ENCODE data around the gene MAN2A2. TPM values are rescaled to one million over a fixed set of nuclear protein-coding genes. Genes with fewer than 3 reads are reported as not detected.

The MAN2A2 gene
- total and polyA plus RNA-seq, 2 of the 8 experiments (the other 6 are each of a cell fraction or from before 2014, with no cell fraction given), result 23.1 to 29.7 TPM

- Histone ChIP-seq H2BK5ac (ENCODE audit: low read depth, low read length) (no peak overlapping the region), H4K8ac (ENCODE audit: extremely low read depth, insufficient read depth, low read length) (peak overlapping the region; percentile 20; the same call in 1 of the 2 replicates), H3K4me1 (replicated peaks in 1 of 4; ENCODE audit: control insufficient read depth in 3 of 4, insufficient read depth in 4 of 4, low read length in 3 of 4) (peaks cover 23 to 47% (median 30%) of the 10 kb centered on the region in 4 experiments), H3K79me2 (ENCODE audit: control insufficient read depth in 1 of 2, insufficient read depth in 2 of 2, low read length in 2 of 2) (peaks cover 0 to 5% of the 10 kb centered on the region in 2 experiments; a peak in 2 of 4 replicates), H4K20me1 (replicated peaks in 1 of 2; ENCODE audit: control insufficient read depth in 1 of 2, insufficient read depth in 2 of 2, low read length in 2 of 2) (peaks cover 0 to 2% of the 10 kb centered on the region in 2 experiments), H3K14ac (ENCODE audit: insufficient read length) (no peak overlapping the region), H3K36me3 (ENCODE audit: control insufficient read depth in 2 of 4, insufficient read depth in 4 of 4, low read length in 3 of 4) (peaks cover 0 to 6% (median under 1%) of the 10 kb centered on the region in 4 experiments; a peak in 2 of 8 replicates), H3K4ac (replicated peaks; ENCODE audit: insufficient read length, low read depth, low read length) (no peak overlapping the region), H2AK5ac (ENCODE audit: low read depth, low read length) (no peak overlapping the region), H3K27ac (ENCODE audit: low read depth, low read length) (no peak overlapping the region), H3K79me1 (ENCODE audit: low read depth, low read length) (peaks cover 2% of the 10 kb centered on the region; the same call in 1 of the 2 replicates), H2BK120ac (replicated peaks; ENCODE audit: low read depth, low read length) (no peak overlapping the region), H3K9ac (replicated peaks in 1 of 4; ENCODE audit: extremely low read depth in 1 of 4, low read depth in 3 of 4, low read length in 3 of 4) (peak overlapping the region in 1 of 4 experiments; percentile 67; a peak in 3 of 7 replicates), H3K4me3 (ENCODE audit: extremely low read depth in 1 of 4, insufficient read depth in 2 of 4, low read depth in 3 of 4, low read length in 4 of 4) (peak overlapping the region; percentile 47 to 73 (median 63)), H2BK12ac (ENCODE audit: low read depth, low read length) (no peak overlapping the region), H3K23me2 (ENCODE audit: low read depth, low read length) (peaks cover 3% of the 10 kb centered on the region; the same call in 1 of the 2 replicates), H4K5ac (ENCODE audit: insufficient read length, low read depth, low read length) (no peak overlapping the region), H3K23ac (ENCODE audit: insufficient read length) (no peak overlapping the region), H3K9me3 (ENCODE audit: insufficient read depth in 2 of 2, low read depth in 1 of 2, low read length in 1 of 2) (no peaks in the 10 kb centered on the region), H3K56ac (replicated peaks; ENCODE audit: insufficient read length, low read depth, low read length) (no peak overlapping the region), H4K91ac (replicated peaks; ENCODE audit: insufficient read length, low read length) (no peak overlapping the region), H2BK15ac (ENCODE audit: low read length) (no peak overlapping the region), H3K4me2 (ENCODE audit: insufficient read depth in 1 of 2, low read depth in 2 of 2, low read length in 2 of 2) (peak overlapping the region; percentile 69 to 79), H3K27me3 (replicated peaks in 1 of 4; ENCODE audit: control insufficient read depth in 3 of 4, extremely low read depth in 1 of 4, insufficient read depth in 3 of 4, low read length in 3 of 4) (no peaks in the 10 kb centered on the region), H2AFZ (ENCODE audit: low read length) (no peak overlapping the region), H3K18ac (ENCODE audit: extremely low read depth, low read length) (no peak overlapping the region), H2BK20ac (ENCODE audit: low read length) (no peak overlapping the region)
- DNase-seq (ENCODE audit: low read depth in 1 of 2, low spot score in 2 of 2) (peak in 1 of 2 experiments; percentile 77), FAIRE-seq (no peak)
- CTCF ChIA-PET (ENCODE audit: partially characterized antibody), result interaction anchor here (0.6 to 3.2 kb wide), 2 partner anchors 14 to 31 kb away, joined by 3 to 19 read pairs; no protein-coding TSS in a partner anchor
- 11% methylated on average over 14 of the region's 77 CpGs; no CpG with 5 or more reads in 1 of the 2 experiments for WGBS, 2 experiments (ENCODE audit: extremely low coverage in 1 of 2, insufficient coverage in 1 of 2, insufficient read length in 1 of 2, insufficient replicate concordance in 2 of 2, low coverage in 1 of 2, low lambda C conversion rate in 2 of 2, missing lambda C conversion rate in 1 of 2)
- POLR2A ChIA-PET (ENCODE audit: partially characterized antibody), result interaction anchor here (1.3 to 2.2 kb wide), 6 partner anchors 10 to 127 kb away, joined by 3 to 22 read pairs (median 10); partner anchors contain the start of gene FES
- TF ChIP-seq KDM4A (IDR thresholded peaks at IDR 0.05; ENCODE audit: low read depth, low read length, severe bottlenecking) (no peak), PHF8 (conservative IDR thresholded peaks at IDR 0.05; ENCODE audit: low read depth, low read length) (0 out of 2 replicates have a peak, but pooled peaks have one; percentile 10), TAF1 (IDR thresholded peaks at IDR 0.05; ENCODE audit: low read depth, low read length) (peak; percentile 22; the same call in 1 of the 2 replicates)
Observed at GRCh38 chr15:90871716-90872485, 31.2 kb upstream of the MAN2A2 start.
